ENCODE measurements around the gene CEP162.
"Not testable (repeated sequence)": the region's sequence is repeated elsewhere in the genome, so short reads cannot be mapped to it uniquely, and the experiment has no call there.

CEP162 gene

DNA sequence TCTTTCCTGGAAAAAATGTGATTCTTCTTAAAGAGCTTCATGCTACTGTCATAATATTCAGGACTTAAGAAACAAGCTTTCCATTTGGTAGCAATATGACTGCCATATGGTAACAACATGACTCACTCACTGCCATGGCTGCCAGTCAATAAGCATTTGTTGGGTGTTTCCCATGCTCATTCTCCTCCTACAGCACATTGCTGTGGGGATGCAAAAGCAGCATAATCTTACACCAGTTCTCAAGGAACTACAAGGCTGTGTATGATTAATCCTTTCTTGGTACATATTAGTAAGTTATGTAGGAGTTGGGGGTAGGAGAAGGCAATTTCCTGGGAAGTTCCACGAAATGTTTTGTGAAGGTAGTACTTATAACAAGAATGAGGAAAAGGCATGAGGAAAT, 76.7 kb downstream of the CEP162 start:
- no peak for DNase-seq

DNA sequence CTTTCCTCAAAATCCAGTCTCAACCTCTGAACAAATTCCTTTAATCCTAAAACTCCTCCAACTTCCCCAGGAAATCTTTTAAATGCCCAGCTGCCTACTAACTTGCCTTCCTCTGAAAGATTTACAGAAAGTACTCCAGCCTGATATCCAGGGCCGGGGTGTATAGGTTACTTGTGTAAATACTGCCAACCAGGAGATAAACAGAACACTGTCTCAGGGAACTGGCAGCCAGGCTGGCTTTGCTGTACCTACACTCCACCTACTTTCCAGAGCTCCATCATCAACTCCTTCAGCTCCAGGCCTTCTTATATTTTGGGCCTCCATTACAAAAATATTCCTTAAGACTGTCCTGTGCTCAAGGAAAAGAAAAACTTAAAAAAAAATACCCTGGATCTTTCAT, 85.9 kb downstream of the CEP162 start:
- DNase-seq: no peak

DNA sequence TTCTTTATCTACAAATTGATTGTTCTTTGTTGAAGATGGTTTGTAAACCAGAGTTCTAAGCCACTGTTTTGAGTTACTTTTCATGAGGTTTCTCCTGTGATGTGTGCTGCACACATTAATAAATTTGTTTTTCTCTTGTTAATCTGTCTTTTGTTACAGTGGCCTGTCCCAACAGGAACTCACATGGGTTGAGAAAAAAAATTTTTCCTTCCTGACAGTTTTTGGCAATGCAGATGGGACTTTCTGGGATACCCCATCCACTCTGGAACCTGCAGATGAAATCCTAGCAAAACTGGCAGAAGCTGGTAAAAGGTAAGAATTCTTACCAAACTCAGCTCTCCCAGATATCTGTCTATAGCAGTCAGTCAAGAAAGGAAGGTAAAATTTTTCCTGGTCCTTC, 88.1 kb downstream of the CEP162 start:
- DNase-seq: no peak

DNA sequence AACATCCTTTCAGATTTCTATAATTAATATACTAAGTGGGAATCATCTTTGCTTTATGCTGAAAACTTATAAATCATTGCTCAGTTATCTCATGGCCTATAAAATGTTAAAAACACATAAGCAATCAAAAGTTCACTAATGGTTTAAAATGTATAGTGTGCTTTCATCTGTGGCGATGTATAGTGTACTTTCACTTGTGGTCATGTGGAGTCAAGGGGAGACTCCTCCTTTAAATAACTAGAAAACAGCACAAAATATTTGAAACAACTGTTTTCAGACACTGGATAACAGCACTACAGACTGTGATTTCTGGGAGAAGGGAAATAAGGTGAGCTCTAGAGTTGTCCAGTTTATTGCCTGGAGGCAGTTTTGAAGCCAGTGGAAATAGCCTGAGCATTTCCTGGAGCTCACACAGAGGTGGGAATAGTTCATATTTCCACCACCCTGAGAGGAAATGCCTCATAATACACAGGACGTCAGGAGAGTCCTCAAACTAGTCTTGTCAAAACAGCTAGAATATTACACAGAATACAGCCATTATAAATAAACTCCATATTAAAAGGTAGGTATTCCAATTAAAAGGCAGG, 89.4 kb downstream of the CEP162 start:
- DNase-seq: no peak

DNA sequence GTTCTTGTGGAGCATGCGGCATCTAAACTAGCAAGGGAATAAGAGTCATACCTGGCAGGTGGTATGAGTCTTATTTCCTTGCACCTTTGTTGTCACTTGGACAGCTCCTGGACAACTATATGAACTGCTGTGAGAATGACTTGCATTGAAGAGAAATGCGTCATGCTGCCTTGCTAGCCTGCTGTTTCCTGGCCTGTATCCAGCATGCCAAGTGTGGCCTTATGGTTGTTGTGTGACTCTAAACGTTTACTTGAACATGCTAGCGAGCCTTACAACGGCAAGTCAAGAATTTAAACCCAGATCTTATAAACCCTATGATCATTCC, 90.4 kb downstream of the CEP162 start:
- DNase-seq: no peak

GRCh38 chr6:84136364-84137050, 90.9 kb downstream of the CEP162 start:
- no peak for DNase-seq

- DNase-seq: no peak
These were observed 92.2 kb downstream of the CEP162 start for GRCh38 chr6:84135291-84135690.

- DNase-seq: not testable (repeated sequence)
These were observed 94.1 kb downstream of the CEP162 start for GRCh38 chr6:84133385-84133784.

DNA sequence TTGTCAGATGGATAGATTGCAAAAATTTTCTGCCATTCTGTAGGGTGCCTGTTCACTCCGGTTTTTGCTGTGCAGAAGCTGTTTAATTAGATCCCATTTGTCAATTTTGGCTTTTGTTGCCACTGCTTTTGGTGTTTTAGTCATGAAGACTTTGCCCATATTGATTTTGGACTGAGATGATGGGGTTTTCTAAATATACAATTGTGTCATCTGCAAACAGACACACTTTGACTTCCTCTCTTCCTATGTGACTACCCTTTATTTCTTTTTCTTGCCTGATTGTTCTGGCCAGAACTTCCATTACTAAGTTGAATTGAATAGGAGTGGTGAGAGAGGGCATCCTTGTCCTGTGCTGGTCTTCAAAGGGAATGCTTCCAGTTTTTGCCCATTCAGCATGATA, 97.9 kb downstream of the CEP162 start:
- not testable (repeated sequence) for DNase-seq

DNA sequence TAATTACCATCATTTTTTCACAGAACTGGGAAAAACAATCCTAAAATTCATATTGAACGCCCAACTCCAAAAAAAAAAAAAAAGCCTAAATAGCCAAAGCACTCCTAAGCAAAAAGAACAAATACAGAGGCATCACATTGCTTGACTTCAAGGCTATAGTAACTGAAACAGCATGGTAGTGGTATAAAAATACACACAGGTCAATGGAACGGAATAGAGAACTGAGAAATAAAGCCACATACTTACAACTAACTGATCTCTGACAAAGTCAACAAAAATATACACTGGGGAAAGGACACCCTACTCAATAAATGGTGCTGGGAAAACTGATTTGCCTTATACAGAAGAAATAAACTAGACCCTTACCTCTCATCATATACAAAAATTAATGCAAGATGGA, 104.3 kb downstream of the CEP162 start:
- DNase-seq: no peak

DNA sequence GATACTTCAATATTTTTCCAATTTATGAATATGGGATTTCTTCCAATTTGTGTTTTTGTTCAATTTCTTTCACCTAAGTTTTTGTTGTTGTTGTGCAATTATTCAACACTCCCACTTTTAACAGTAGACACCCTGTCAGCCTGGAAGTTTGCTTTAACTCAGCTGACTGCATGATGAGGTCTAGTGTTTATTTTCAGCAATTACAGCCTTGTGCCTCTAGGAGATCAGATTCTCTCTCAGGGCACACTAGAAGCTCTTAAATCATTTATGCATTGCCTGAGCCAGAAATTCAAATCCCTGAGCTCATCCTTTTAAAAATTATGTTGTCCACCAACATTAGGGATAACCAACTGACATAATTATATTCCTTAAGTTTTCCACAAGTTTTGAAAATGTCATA, 108.2 kb downstream of the CEP162 start:
- no peak for DNase-seq

- no peak for DNase-seq
These were observed 109.3 kb downstream of the CEP162 start for GRCh38 chr6:84118191-84118590.

DNA sequence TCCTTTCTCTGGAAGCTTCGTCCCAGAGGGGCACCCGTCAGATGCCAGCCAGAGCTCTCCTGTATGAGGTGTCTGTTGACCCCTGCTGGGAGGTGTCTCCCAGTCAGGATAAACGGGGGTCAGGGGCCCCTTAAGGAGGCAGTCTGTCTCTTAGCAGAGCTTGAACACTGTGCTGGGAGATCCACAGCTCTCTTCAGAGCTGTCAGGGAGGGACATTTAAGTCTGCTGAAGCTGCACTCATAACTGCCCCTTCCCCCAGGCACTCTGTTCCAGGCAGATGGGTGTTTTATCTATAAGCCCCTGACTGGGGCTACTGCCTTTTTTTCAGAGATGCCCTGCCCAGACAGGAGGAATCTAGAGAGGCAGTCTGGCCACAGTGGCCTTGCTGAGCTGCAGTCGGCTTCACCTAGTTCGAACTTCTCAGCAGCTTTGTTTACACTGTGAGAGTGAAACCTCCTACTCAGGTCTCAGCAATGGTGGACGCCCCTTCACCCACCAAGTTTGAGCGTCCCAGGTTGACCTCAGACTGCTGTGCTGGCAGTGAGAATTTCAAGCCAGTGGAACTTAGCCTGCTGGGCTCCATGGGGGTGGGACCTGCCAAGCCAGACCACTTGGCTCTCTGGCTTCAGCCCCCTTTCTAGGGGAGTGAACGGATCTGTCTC, 112.4 kb downstream of the CEP162 start:
- not testable (repeated sequence) for DNase-seq

DNA sequence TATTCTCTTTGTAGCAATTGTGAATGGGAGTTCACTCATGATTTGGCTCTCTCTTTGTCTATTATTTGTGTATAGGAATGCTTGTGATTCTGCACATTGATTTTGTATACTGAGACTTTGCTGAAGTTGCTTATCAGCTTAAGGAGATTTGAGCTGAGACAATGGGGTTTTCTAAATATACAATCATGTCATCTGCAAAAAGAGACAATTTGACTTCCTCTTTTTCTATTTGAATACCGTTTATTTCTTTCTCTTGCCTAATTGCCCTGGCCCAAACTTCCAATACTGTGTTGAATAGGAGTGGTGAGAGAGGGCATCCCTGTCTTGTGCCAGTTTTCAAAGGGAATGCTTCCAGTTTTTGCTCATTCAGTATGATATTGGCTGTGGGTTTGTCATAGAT, 116.1 kb downstream of the CEP162 start:
- DNase-seq: not testable (repeated sequence)

- no peak for DNase-seq
These were observed 119.9 kb downstream of the CEP162 start for GRCh38 chr6:84107495-84107894.

- not testable (repeated sequence) for DNase-seq
These were observed 122.1 kb downstream of the CEP162 start for GRCh38 chr6:84105215-84105924.

- no peak for DNase-seq
These were observed 124.4 kb downstream of the CEP162 start for GRCh38 chr6:84103029-84103428.

DNA sequence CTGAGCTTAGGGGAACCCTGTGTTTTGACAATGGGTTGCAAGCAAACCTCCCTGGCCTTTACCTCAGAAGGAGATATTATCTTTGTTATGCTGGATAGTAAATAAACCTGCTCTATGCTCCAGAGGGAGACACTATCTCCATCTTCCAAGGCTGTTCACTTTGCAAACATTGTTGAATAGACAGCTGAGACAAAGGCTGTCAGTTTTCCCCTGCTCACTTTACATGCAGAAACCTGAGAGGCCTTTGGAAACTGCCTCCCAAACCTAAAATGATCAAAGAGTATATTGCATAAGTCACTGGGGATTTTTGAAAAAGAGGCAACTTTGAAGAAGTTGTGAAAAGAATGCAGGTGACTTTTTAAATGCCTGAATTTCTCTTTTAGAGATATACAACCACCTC, 132.3 kb downstream of the CEP162 start:
- DNase-seq: no peak

- no peak for DNase-seq
These were observed 133.7 kb downstream of the CEP162 start for GRCh38 chr6:84093441-84094435.

GRCh38 chr6:84089552-84089951, 137.9 kb downstream of the CEP162 start:
- no peak for DNase-seq

GRCh38 chr6:84089081-84089480, 138.4 kb downstream of the CEP162 start:
- DNase-seq: no peak

DNA sequence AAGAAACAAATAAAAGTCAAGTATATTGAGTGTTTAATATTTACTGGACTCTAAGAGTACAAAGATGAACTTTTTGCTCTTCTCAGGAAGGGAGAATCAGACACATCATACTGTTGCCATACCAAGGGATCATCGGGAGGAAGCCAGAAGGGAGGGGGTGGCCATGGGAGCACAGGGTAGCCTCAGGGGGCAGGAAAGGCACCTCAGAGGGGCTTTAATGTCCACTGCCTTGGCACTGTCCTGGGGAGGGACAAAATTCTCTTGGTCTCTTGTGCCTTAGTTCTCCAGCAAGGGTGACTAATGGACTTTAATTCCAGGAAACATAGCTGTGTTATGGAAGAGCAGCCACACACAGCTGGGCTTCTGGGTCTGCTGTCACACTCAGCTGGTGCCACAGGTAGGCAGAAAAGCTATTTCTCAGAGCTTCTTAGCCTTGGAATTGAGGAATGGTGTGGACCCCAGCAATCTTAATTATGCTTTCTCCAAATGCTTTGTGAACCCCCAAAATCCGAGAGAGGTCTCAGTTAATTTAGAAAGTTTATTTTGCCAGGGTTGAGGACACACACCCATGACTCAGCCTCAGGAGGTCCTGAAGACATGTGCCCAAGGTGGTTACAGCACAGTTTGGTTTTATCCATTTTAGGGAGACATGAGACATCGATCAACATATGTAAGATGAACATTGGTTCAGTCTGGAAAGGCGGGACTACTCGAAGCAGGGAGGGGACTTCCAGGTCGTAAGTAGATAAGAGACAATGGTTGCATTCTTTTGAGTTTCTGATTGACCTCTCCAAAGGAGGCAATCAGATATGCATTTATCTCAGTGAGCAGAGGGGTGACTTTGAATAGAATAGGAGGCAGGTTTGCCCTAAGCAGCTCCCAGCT, 140.7 kb downstream of the CEP162 start:
- DNase-seq: no peak

Measured in NCI-H526 treated with DMSO at 0.1 percent for 48 hours (cell line).